HUDEP-2 (cell line): ENCODE measurements around the gene NKX1-1.

ENCODE experiments used
- DNase-seq, 76 experiments: peaks; one replicate each; lab custom pipeline; 2025; ENCODE audit not compliant: unreplicated experiment in 76 of 76; lab: John Stamatoyannopoulos, UW

The NKX1-1 gene

DNA sequence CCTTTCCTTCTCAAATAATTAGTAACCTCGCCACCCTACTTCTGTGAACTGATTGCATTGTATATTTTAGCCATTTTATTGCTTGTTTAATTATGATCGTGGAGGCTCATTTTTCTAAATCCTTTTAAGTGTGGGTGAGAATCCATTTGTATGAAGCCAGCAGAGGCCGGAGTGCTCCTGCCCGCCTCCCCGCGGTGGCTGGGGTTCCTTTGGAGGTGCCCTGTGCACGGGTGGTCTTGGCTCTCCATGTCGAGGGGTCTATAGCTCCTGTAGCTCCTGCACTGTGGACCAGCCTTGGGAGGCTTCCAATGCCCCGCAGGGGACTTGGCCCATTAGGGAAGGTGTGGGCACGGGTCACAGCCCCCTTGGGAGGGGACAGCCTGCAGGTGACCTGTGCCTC lies 44.2 kb downstream of the NKX1-1 start:
- no peak for DNase-seq

- DNase-seq = no peak
Observed at GRCh38 chr4:1361431-1361830, 44.8 kb downstream of the NKX1-1 start.

DNA sequence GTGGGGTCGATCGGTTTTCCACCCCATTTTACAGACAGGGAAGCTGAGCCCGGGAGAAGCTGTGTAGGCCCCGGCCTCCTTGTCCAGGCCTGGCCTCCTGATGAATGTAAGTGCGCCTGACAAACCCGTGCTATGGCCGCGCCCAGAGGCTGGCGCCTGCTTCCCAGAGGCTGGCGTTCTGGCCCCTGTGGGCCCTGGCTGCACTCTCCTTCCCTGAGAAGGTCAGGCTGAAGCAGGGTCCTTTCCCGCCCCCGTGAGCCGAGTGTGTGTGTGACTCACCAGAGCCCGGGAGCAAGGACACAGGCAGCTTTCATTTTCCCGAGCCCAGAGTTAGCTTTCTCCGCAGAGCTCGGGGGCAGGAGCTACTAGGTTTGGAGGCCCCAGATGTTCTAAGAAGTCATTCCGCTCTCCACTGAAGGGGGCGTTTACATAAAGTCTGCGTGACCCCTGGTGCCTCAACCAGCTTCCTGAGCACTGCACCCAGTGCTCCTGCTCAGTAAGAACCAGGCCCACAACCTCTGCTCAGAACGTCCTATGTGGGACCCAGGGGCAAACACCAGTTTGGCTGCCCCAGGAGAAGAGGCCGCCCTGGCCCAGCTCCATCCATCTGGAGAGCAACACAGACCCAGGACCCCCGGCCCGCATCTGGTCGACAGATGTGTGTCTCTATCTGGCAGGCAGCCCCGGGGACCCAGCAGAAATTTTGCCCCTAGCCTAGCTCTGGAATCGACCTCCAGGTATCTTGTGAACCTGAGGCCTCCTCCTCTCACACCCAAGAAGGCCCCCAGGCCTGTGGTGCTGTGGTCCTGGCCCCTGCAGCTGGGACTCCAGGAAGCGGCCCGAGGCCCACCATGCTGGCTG lies 45.6 kb downstream of the NKX1-1 start:
- DNase-seq = no peak

GRCh38 chr4:1359976-1360375 lies 46.3 kb downstream of the NKX1-1 start:
- no peak for DNase-seq

- DNase-seq = no peak
Observed at GRCh38 chr4:1359144-1359501, 47.1 kb downstream of the NKX1-1 start.

DNA sequence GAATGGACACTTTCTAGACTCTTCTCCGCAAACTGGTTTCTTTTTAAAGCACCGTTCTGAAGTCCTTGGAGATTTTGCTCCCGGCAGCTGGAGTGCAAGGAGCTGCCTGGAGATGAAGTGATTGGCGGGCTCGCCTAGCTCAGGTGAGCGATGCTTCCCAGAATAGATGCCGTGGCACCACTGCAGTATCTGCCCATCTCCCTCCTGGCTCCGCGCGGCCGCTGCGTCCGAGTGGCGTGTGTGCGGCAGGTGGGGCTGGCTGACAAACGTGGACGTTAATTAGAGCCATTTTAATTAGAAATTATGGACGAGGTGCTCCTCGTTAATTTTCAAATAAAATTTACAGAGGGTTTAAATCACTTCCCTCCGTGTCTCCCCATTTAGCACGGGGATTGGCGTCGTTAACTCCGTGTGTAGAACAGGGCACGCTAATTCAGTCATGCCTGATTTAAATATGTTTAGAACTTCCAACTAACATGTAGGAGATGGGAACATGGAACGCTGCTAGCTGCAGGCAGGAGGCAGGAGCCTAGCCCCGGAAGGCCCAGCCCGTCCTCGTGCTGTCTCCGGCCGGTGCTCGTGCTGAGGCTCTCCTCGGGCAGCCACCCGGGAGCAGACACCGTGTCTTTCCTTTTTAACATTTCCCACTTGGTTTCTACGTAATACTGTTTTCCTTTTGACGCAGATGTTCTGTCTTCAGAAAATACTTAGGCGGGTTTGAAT lies 47.7 kb downstream of the NKX1-1 start:
- no peak for DNase-seq

GRCh38 chr4:1357356-1358248 lies 48.6 kb downstream of the NKX1-1 start:
- DNase-seq = no peak

- peak in 47 of 76 experiments; percentile 3 to 59 (median 23) for DNase-seq
Observed at GRCh38 chr4:1356181-1356998, 49.9 kb downstream of the NKX1-1 start.

DNA sequence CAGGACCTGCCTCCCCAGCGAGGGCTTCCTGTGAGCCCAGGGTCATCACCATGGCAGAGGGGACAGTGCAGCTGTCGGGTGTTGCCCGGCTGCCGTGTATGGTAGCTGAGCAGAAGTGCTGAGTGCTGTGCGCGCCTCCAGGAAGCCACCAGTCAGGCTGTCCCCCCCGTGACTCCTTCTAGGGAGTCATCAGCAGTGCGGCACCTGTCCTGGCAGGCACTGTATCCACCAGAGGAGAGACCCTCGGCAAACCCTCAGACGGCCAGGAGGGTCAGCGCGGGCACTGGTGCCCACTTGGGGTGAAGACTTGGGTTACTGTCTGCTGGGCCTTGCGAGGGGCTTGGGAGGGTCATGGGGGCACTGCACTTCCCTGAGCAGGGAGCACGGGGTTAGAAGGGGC lies 50.9 kb downstream of the NKX1-1 start:
- no peak for DNase-seq

DNA sequence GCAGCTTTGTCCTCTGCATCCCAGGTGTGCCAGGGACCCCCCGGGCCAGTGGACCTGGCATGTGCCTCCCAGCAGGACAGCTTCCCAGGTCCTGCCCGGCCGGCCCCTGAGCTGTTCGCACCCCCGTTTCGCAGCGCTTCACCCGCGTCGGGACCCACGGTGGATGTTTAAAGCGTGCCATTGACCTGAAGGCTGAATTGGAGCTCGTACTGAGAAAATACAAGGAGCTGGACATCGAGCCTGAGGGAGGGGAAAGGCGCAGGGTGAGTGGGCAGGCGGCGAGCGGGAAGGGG lies 51.3 kb downstream of the NKX1-1 start:
- no peak for DNase-seq

DNA sequence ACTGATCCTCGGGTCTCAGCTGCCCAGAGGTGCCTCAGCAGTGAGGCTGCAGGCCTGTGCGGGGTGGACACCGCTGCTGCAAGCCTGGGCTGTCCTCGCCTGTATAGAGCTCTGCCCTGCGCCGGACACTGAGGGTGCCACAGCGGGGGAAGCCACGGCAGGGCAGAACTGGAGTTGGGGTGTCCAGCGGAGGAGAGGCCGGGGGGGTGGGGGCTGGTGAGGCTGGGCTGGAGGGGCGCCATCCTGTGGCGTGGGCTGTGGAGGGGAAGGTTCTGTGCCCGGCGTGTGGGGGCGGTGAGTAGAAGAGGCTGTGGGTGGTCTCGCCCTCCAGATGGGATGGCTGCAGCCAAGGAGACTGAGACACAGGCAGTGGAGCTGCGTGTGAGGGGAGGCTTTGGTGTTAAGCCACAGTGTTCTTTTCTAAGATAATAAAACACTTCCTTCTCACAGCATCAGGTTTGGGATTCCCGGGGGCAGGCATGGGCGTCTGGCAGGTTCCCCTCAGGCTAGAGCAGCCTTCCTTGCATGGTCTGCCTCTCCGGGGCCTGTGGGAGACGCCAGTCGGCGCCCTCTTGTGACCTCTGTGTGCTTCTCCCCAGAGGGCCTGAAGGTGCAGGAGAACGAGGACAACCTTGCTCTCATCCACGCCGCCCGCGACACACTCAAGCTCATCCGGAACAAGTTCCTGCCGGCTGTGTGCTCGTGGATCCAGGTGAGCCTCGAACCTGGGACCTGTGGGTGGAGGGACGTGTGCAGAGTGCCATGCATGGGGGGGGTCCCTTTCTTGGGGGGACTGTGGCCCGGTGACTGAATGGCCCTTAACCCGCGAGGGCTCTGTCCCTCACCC lies 51.9 kb downstream of the NKX1-1 start:
- no peak for DNase-seq

GRCh38 chr4:1353186-1354055 lies 52.8 kb downstream of the NKX1-1 start:
- DNase-seq = no peak
